Measurements from ENCODE around the gene GRIK2. TPM values are rescaled to one million over a fixed set of nuclear protein-coding genes. Genes with fewer than 3 reads are reported as not detected.

The GRIK2 gene
- total RNA-seq, 4 donors from 2014 or later: 1.4 to 51.9 (median 9.6) TPM

DNA sequence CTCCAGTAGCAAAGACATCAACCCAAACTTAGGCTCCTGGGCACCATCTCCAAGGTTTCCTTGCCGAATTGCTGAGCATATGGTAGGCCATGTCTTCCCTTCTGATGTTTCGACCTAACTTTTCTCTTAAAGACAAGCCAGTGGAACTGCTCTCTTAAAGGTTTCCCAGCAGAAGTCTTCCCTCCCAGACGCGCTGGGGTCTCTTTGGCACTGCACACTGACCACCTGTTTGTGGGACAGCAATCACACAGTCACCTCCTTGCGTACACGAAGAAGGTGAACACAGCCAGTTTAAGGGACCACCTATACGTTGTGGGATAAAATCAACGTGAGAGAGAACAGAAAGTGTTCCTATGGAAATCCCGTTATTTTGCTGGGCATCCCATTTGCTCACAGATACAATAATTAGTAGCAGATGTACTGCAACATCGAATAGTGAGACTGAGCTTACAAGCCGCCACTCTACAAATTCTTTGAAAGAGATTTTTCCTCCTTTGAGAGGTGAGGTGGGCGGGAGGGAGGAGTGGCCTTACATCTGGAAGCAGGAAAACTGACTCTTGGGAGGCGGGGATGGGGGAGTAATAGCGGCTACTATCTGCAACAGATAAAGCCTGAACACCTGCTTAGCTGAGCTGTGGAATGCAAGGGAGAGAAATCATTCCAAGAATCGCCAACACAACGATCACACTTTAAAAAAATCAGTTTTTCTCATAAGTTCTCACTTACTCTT lies 9.9 kb downstream of the GRIK2 start:
- Histone ChIP-seq H3K36me3 (no peaks in the 10 kb centered on the region), H3K9me3 (no peaks in the 10 kb centered on the region), H3K4me1 (peaks cover 3 to 8% of the 10 kb centered on the region in 2 donors), H3K4me3 (replicated peaks in 1 of 3) (no peak overlapping the region), H3K27ac (no peak overlapping the region), H3K27me3 (peaks cover 3% of the 10 kb centered on the region)
- TF ChIP-seq, protein P1, sequence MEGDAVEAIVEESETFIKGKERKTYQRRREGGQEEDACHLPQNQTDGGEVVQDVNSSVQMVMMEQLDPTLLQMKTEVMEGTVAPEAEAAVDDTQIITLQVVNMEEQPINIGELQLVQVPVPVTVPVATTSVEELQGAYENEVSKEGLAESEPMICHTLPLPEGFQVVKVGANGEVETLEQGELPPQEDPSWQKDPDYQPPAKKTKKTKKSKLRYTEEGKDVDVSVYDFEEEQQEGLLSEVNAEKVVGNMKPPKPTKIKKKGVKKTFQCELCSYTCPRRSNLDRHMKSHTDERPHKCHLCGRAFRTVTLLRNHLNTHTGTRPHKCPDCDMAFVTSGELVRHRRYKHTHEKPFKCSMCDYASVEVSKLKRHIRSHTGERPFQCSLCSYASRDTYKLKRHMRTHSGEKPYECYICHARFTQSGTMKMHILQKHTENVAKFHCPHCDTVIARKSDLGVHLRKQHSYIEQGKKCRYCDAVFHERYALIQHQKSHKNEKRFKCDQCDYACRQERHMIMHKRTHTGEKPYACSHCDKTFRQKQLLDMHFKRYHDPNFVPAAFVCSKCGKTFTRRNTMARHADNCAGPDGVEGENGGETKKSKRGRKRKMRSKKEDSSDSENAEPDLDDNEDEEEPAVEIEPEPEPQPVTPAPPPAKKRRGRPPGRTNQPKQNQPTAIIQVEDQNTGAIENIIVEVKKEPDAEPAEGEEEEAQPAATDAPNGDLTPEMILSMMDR (IDR thresholded peaks at IDR 0.05): no peak
- DNase-seq: no peak
- WGBS, 2 donors: 14 to 15% methylated on average over 16 of the region's 16 CpGs
- intact Hi-C loops (cut with DNase I): no loop called here

DNA sequence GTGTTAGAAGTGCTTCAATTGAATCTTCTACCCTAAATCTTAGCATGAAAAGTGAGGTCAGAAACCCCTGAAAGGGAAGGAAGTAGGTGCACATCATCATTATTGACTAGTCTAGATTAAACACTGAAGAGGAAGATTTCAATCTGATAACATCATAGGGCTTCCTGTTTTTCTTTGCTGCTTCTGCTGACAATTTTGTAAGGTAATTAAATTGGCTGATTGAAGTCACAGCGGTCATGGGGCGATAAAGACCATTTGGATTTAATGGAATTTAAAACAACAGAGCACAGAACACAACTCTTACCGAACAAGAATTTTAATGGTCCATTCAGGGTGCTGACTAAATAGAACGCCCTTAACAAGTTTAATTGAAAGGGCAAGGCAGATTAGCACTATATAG lies 11.3 kb downstream of the GRIK2 start:
- Histone ChIP-seq H3K27me3 (peaks cover 3% of the 10 kb centered on the region), H3K36me3 (no peaks in the 10 kb centered on the region), H3K9me3 (no peaks in the 10 kb centered on the region), H3K4me3 (replicated peaks in 1 of 3) (no peak overlapping the region), H3K27ac (no peak overlapping the region), H3K4me1 (peaks cover 3 to 8% of the 10 kb centered on the region in 2 donors)
- 37 to 53% methylated on average over 4 of the region's 4 CpGs for WGBS, 2 donors
- intact Hi-C loops (cut with DNase I): no loop called here
- TF ChIP-seq, protein P1 (IDR thresholded peaks at IDR 0.05): no peak
- no peak for TF ChIP-seq POLR2A (IDR thresholded peaks at IDR 0.05)
- DNase-seq: no peak

DNA sequence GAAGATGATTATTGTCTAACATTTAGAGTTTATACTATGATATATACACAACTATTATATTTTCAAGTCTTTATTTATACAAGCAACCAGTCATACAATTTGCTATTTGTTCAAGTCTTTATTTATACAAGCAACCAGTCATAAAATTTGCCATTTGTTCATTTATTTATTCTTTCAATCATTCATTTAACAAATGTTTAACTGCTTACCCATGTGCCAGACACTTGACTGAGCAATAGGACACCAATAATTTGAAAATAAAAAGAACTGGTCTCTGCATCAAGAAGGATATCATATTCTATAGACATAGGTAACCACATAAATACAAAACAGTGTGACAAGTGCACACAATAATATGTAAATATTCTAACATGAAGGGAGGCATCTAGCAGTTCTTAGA lies 20.3 kb downstream of the GRIK2 start:
- DNase-seq: no peak
- Histone ChIP-seq H3K36me3 (no peaks in the 10 kb centered on the region), H3K4me3 (replicated peaks in 1 of 3) (no peak overlapping the region), H3K9me3 (no peaks in the 10 kb centered on the region), H3K27ac (no peak overlapping the region), H3K4me1 (no peaks in the 10 kb centered on the region), H3K27me3 (no peaks in the 10 kb centered on the region)
- intact Hi-C loops (cut with DNase I): no loop called here
- TF ChIP-seq, protein P1 (IDR thresholded peaks at IDR 0.05): no peak
- TF ChIP-seq POLR2A (IDR thresholded peaks at IDR 0.05): no peak

DNA sequence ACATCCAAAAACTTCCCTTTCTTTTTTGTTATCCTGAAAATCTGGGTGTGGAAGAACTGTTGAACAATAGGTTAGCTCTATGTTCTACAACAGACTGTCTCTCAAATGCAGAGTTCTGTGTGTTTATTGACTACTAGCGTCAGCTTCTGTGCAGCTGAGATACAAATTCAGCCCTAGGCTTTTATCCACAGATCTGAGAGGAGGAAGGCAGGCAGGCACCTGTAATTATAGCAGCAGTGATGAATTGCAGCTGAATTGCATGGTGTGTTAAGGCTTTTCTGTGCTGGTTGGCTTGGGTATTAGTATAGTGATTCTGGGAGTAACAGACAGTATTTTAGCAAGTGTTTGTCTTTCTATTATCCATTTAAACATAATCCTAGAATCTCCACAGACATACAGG lies 24.4 kb downstream of the GRIK2 start:
- intact Hi-C loops (cut with DNase I): no loop called here
- no peak overlapping the region for H3K27ac ChIP-seq
- no peaks in the 10 kb centered on the region for H3K9me3 ChIP-seq
- DNase-seq: no peak
- no peaks in the 10 kb centered on the region for H3K27me3 ChIP-seq
- TF ChIP-seq, protein P1 (IDR thresholded peaks at IDR 0.05): no peak
- no peak for TF ChIP-seq POLR2A (IDR thresholded peaks at IDR 0.05)
- H3K36me3 ChIP-seq: no peaks in the 10 kb centered on the region
- no peak overlapping the region for H3K4me3 ChIP-seq (replicated peaks in 1 of 3)
- H3K4me1 ChIP-seq: no peaks in the 10 kb centered on the region
- WGBS, 2 donors: 73 to 80% methylated on average over 1 of the region's 1 CpG

DNA sequence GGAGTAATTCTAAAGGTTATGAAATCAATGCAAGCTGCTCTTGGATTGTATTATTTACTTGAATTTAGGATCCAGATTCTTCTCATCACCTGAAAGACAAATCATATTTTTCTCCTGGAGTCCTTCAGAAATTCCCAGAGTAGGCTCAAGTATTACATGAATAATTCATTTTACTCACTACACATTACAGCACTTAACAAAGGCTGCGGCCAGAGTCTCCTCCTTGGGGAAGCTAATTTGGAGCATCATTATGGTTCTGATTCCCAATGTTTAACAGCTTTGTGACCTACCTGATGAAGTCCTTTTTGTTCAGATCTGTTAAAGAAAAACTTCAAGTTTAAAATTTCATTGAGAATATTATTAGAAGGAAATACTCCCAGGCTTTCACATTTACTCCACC lies 28.7 kb downstream of the GRIK2 start:
- 80 to 83% methylated on average over 1 of the region's 1 CpG for WGBS, 2 donors

More for the DNA sequence above, 28.7 kb downstream of the GRIK2 start:
- intact Hi-C loops (cut with DNase I): no loop called here
- H3K4me1 ChIP-seq: no peaks in the 10 kb centered on the region
- H3K9me3 ChIP-seq: no peaks in the 10 kb centered on the region
- TF ChIP-seq, protein P1 (IDR thresholded peaks at IDR 0.05): no peak
- no peak for TF ChIP-seq POLR2A (IDR thresholded peaks at IDR 0.05)
- DNase-seq: no peak
- no peak overlapping the region for H3K4me3 ChIP-seq (replicated peaks in 1 of 3)
- no peaks in the 10 kb centered on the region for H3K36me3 ChIP-seq
- no peak overlapping the region for H3K27ac ChIP-seq
- H3K27me3 ChIP-seq: no peaks in the 10 kb centered on the region

All from thyroid gland (tissue), 4 donors.